HepG2 (cell line): ENCODE results near the gene SEMA3C. TPM values are rescaled to one million over a fixed set of nuclear protein-coding genes. Genes with fewer than 3 reads are reported as not detected.

Experiments used
- ATAC-seq: fragments of 200-7000 bp; cut with Tn5 transposase; 3 replicates; pipeline ENCODE4 v1.9.1; 2020; ENCODE audit warnings: mild to moderate bottlenecking, moderate library complexity
- BruUV-seq: library from RNA; stranded (reverse); fragments of 400-500 nt; replicated peaks from 2 replicates; lab custom pipeline; 2021; lab: Mats Ljungman, UMichigan
- CTCF ChIA-PET: fragments of 300-600 bp; formaldehyde crosslinking; extraction: SDS; loops from one replicate; lab custom pipeline; 2021; ENCODE audit warnings: low total read pairs, inconsistent platforms, low intra/inter-chr PET ratio; lab: Yijun Ruan, JAX
- POLR2A ChIA-PET: fragments of 350-600 bp; sonication (Branson Sonifier 250); formaldehyde crosslinking; loops from one replicate; lab custom pipeline; 2020; ENCODE audit warnings: antibody characterized with exemption, inconsistent platforms; lab: Yijun Ruan, JAX
- DNase-seq: peaks from one replicate; pipeline ENCODE4 v3.0.0-alpha.2; 2015; ENCODE audit warnings: low spot score
- FAIRE-seq: peaks from 3 replicates; lab custom pipeline; 2011; peaks lifted over from hg19 to GRCh38; lab: Jason Lieb, UNC
- H2AFZ ChIP-seq: one replicate; pipeline ENCODE4 v1.6.1; 2011; ENCODE audit warnings: low read length, inconsistent platforms
- H3K27ac ChIP-seq: fragments of 300-600 bp; 3 replicates; pipeline ENCODE4 v1.8.0; 2011; ENCODE audit warnings: mixed run types, mild to moderate bottlenecking, mixed read lengths, low read length, inconsistent platforms; ENCODE audit not compliant: insufficient read depth; ENCODE audit errors: extremely low read length
- H3K27me3 ChIP-seq, 2 experiments: fragments of 200-600 bp in 1 of 2; 2 replicates in 1 of 2; 3 replicates in 1 of 2; pipeline versions ENCODE4 v1.6.0 to v1.8.0; 2011; ENCODE audit warnings: low read length in 2 of 2, mild to moderate bottlenecking in 2 of 2, moderate library complexity in 2 of 2, inconsistent platforms in 1 of 2; ENCODE audit not compliant: insufficient read depth in 2 of 2, control insufficient read depth in 1 of 2
- H3K36me3 ChIP-seq, 2 experiments: fragments of 200-600 bp in 1 of 2; replicated peaks in 1 of 2; 2 replicates in 1 of 2; 3 replicates in 1 of 2; pipeline versions ENCODE4 v1.5.1 to v1.8.0; 2011; ENCODE audit warnings: low read length in 2 of 2, inconsistent platforms in 1 of 2; ENCODE audit not compliant: insufficient read depth in 2 of 2, control insufficient read depth in 1 of 2
- H3K4me1 ChIP-seq: 2 replicates; pipeline ENCODE4 v1.5.1; 2012; ENCODE audit warnings: low read length, inconsistent platforms; ENCODE audit not compliant: insufficient read depth
- H3K4me2 ChIP-seq: 2 replicates; pipeline ENCODE4 v1.6.0; 2011; ENCODE audit warnings: low read depth, low read length, inconsistent platforms
- H3K4me3 ChIP-seq, 3 experiments: fragments of 200-600 bp in 1 of 3; sonication (generic), shearing (Covaris generic) in 1 of 3; replicated peaks in 1 of 3; 2 replicates each; pipeline ENCODE4 v1.5.1; 2011 to 2016; ENCODE audit warnings: low read length in 3 of 3, inconsistent platforms in 2 of 3, low read depth in 2 of 3, mild to moderate bottlenecking in 2 of 3, control low read depth in 1 of 3, mixed read lengths in 1 of 3; ENCODE audit not compliant: insufficient read depth in 1 of 3
- H3K79me2 ChIP-seq: one replicate; pipeline ENCODE4 v1.6.1; 2011; ENCODE audit warnings: low read length, inconsistent platforms; ENCODE audit not compliant: insufficient read depth
- H3K9ac ChIP-seq: 2 replicates; pipeline ENCODE4 v1.6.0; 2011; ENCODE audit warnings: mild to moderate bottlenecking, low read depth, low read length, inconsistent platforms; ENCODE audit not compliant: insufficient read depth
- H3K9me3 ChIP-seq: 2 replicates; pipeline ENCODE4 v1.5.1; 2012; ENCODE audit warnings: mild to moderate bottlenecking, low read length
- H4K20me1 ChIP-seq: 2 replicates; pipeline ENCODE4 v1.6.0; 2011; ENCODE audit warnings: inconsistent platforms, mild to moderate bottlenecking, low read length, moderate library complexity; ENCODE audit not compliant: insufficient read depth
- AGO1 ChIP-seq: fragments of 200-400 bp; formaldehyde crosslinking; IDR thresholded peaks from 2 replicates; pipeline ENCODE4 v1.6.1; 2017; ENCODE audit warnings: mild to moderate bottlenecking, low read depth, low read length, moderate library complexity; ENCODE audit not compliant: poor library complexity, severe bottlenecking
- CC2D1A ChIP-seq: sonication (generic); formaldehyde crosslinking; IDR thresholded peaks from 2 replicates; pipeline ENCODE4 v1.8.1; 2023; ENCODE audit warnings: mild to moderate bottlenecking, missing genetic modification reagents
- CREB3 ChIP-seq: sonication (generic); formaldehyde crosslinking; IDR thresholded peaks from 2 replicates; pipeline ENCODE4 v1.5.0; 2020; ENCODE audit warnings: missing genetic modification reagents
- HNRNPL ChIP-seq: fragments of 200-400 bp; formaldehyde crosslinking; IDR thresholded peaks from 2 replicates; pipeline ENCODE4 v1.6.1; 2017; ENCODE audit warnings: mild to moderate bottlenecking, low read depth, low read length
- KAT7 ChIP-seq: IDR thresholded peaks from 2 replicates; pipeline ENCODE4 v1.6.1; 2018; ENCODE audit warnings: borderline replicate concordance, missing compliant biosample characterization
- KLF15 ChIP-seq: sonication (generic); formaldehyde crosslinking; IDR thresholded peaks from 2 replicates; pipeline ENCODE4 v1.8.1; 2023; ENCODE audit warnings: borderline replicate concordance, mild to moderate bottlenecking, inconsistent platforms, missing genetic modification reagents, mixed read lengths
- MNT ChIP-seq: fragments of 450-650 bp; IDR thresholded peaks from 2 replicates; pipeline ENCODE4 v1.6.1; 2016
- MXD4 ChIP-seq: IDR thresholded peaks from 2 replicates; pipeline ENCODE4 v1.6.1; 2016; ENCODE audit warnings: mild to moderate bottlenecking, missing biosample characterization, missing genetic modification reagents
- MYNN ChIP-seq: sonication (generic); formaldehyde crosslinking; IDR thresholded peaks from 2 replicates; pipeline ENCODE4 v1.4.0; 2020; ENCODE audit warnings: mild to moderate bottlenecking, low read depth, missing genetic modification reagents
- NFKBIZ ChIP-seq: IDR thresholded peaks from 2 replicates; pipeline ENCODE4 v1.6.1; 2018; ENCODE audit warnings: missing genetic modification reagents, missing compliant biosample characterization
- RBAK ChIP-seq: sonication (generic); formaldehyde crosslinking; IDR thresholded peaks from 2 replicates; pipeline ENCODE4 v1.5.1; 2020; ENCODE audit warnings: mild to moderate bottlenecking, missing genetic modification reagents
- THAP8 ChIP-seq: sonication (generic); formaldehyde crosslinking; IDR thresholded peaks from 2 replicates; pipeline ENCODE4 v1.5.1; 2020; ENCODE audit warnings: missing genetic modification reagents, mild to moderate bottlenecking, borderline replicate concordance
- THRA ChIP-seq: sonication (generic); formaldehyde crosslinking; IDR thresholded peaks from 2 replicates; pipeline ENCODE4 v1.4.0; 2020; ENCODE audit warnings: missing genetic modification reagents, borderline replicate concordance
- ZFYVE20 ChIP-seq: sonication (generic); formaldehyde crosslinking; IDR thresholded peaks from 2 replicates; pipeline ENCODE4 v1.8.0; 2023; ENCODE audit warnings: low read depth, mild to moderate bottlenecking, moderate library complexity, missing genetic modification reagents, borderline replicate concordance
- ZNF333 ChIP-seq: sonication (generic); formaldehyde crosslinking; IDR thresholded peaks from 2 replicates; pipeline ENCODE4 v1.4.0; 2020; ENCODE audit warnings: mild to moderate bottlenecking, missing genetic modification reagents, borderline replicate concordance
- ZNF569 ChIP-seq: sonication (generic); formaldehyde crosslinking; IDR thresholded peaks from 2 replicates; pipeline ENCODE4 v1.5.0; 2020; ENCODE audit warnings: mild to moderate bottlenecking, missing genetic modification reagents, moderate library complexity, borderline replicate concordance
- ZNF672 ChIP-seq: sonication (generic); formaldehyde crosslinking; IDR thresholded peaks from 2 replicates; pipeline ENCODE4 v1.8.1; 2022; ENCODE audit warnings: missing genetic modification reagents
- ZSCAN5A ChIP-seq: sonication (generic); formaldehyde crosslinking; IDR thresholded peaks from 2 replicates; pipeline ENCODE4 v1.8.0; 2022; ENCODE audit warnings: mild to moderate bottlenecking, missing genetic modification reagents, borderline replicate concordance
- WGBS: methylation state at CpG from one replicate; pipeline ENCODE4 v1.1.6; 2017; ENCODE audit warnings: low lambda C conversion rate; 5-methylcytosine and 5-hydroxymethylcytosine counted together
- in situ Hi-C: cut with HindIII; loops from 2 replicates; pipeline ENCODE4 v1.10.0; 2017; ENCODE audit warnings: low pct_unique_long_range_greater_than_20kb; ENCODE audit not compliant: extremely low pct_ligation_motif_present
- intact Hi-C: fragments of 100-400 bp; cut with micrococcal nuclease; formaldehyde crosslinking; loops from one replicate; pipeline ENCODE4 v1.10.0; 2022; ENCODE audit not compliant: unreplicated experiment
- polyA plus RNA-seq, 8 experiments: library from polyadenylated mRNA; depleted of rRNA in 3 of 8; stranded (reverse) in 7 of 8; unstranded in 1 of 8; fragments of >200 nt; fragmentation: Illumina TruSeq in 4 of 8; extraction: Trizol in 4 of 8; gene quantifications; 2 replicates each; pipeline versions ENCODE4 v1.2.1 to v1.2.3, GENCODE V29; 2011 to 2016; ENCODE audit warnings: low read depth in 4 of 8, missing spikeins in 1 of 8, mixed read lengths in 1 of 8; ENCODE audit not compliant: insufficient read depth in 1 of 8
- total RNA-seq, 5 experiments: library from RNA; depleted of rRNA; stranded (reverse); fragments of >200 nt; fragmentation: Illumina TruSeq; extraction: Trizol; gene quantifications; 2 replicates each; pipeline ENCODE4 v1.2.3, GENCODE V29; 2016; ENCODE audit warnings: low read depth in 1 of 5

The SEMA3C gene
- total and polyA plus RNA-seq, 2 of the 13 experiments (the other 11 are each of a cell fraction or from before 2014, with no cell fraction given) = 0.05 to 0.13 TPM

GRCh38 chr7:80856769-80857168 lies 62.1 kb downstream of the SEMA3C start:
- WGBS = 3% methylated on average over 3 of the region's 3 CpGs
- DNase-seq (no peak), FAIRE-seq (no peak), ATAC-seq (no peak)
- Histone ChIP-seq H3K4me1 (peaks cover 15% of the 10 kb centered on the region), H3K36me3 (no peaks in the 10 kb centered on the region), H3K4me3 (no peak overlapping the region), H3K4me2 (no peak overlapping the region), H3K9me3 (no peaks in the 10 kb centered on the region), H3K27me3 (no peaks in the 10 kb centered on the region), H3K79me2 (no peaks in the 10 kb centered on the region), H2AFZ (no peak overlapping the region), H3K27ac (no peak overlapping the region), H4K20me1 (no peaks in the 10 kb centered on the region), H3K9ac (no peak overlapping the region)
- POLR2A ChIA-PET = no interaction called here
- in situ Hi-C loops = no loop called here
- intact Hi-C loops = no loop called here
- BruUV-seq = no TSS peak
- CTCF ChIA-PET = no interaction called here
- TF ChIP-seq CREB3 (CRISPR knock-in tag) (no peak), KAT7 (CRISPR knock-in tag) (no peak), CC2D1A (CRISPR knock-in tag) (no peak), HNRNPL (no peak), KLF15 (CRISPR knock-in tag) (no peak), ZNF672 (CRISPR knock-in tag) (no peak), ZSCAN5A (CRISPR knock-in tag) (no peak), ZNF569 (CRISPR knock-in tag) (no peak), RBAK (CRISPR knock-in tag) (no peak), MXD4 (CRISPR knock-in tag) (no peak), MNT (no peak), NFKBIZ (CRISPR knock-in tag) (no peak), THAP8 (CRISPR knock-in tag) (no peak), THRA (CRISPR knock-in tag) (no peak), MYNN (CRISPR knock-in tag) (no peak), ZNF333 (CRISPR knock-in tag) (no peak), ZFYVE20 (no peak), AGO1 (no peak)
